GM19351 (cell line): Measurements from ENCODE around the gene SYT5.

Experiments
- ATAC-seq: cut with Tn5 transposase; IDR thresholded peaks from one replicate; pipeline ENCODE4 v1.9.1; 2021; ENCODE audit warnings: mild to moderate bottlenecking, moderate library complexity; ENCODE audit not compliant: unreplicated experiment

SYT5 gene

DNA sequence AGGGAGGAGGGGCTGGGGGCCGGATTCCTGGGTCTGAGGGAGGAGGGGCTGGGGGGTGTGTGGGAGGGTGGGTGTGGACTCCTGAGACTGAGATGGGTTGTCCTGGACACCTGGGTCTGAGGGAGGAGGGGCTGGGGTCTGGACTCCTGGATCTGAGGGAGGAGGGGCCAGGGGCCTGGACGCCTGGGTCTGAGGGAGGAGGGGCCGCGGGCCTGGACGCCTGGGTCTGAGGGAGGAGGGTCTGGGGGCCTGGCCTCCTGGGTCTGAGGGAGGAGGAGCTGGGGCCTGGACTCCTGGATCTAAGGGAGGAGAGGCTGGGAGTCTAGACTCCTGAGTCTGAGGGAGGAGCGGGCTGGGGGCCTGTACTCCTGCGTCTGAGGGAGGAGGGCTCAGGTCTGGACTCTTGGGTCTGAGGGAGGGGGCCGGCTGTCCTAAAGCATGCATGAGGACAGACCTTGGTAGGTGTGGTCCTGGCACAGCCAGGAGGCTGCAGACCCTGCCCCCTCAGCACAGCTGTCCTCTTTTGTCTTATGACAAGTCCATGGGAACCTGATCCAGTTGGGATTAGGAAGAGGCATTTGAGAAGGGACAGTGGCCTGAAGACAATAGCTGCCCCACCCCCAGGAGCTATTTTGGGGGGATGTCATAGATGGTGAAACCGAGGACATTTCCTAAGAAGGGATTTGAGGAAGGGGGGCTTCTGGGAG is 32.4 kb downstream of the SYT5 start:
- ATAC-seq: no peak

DNA sequence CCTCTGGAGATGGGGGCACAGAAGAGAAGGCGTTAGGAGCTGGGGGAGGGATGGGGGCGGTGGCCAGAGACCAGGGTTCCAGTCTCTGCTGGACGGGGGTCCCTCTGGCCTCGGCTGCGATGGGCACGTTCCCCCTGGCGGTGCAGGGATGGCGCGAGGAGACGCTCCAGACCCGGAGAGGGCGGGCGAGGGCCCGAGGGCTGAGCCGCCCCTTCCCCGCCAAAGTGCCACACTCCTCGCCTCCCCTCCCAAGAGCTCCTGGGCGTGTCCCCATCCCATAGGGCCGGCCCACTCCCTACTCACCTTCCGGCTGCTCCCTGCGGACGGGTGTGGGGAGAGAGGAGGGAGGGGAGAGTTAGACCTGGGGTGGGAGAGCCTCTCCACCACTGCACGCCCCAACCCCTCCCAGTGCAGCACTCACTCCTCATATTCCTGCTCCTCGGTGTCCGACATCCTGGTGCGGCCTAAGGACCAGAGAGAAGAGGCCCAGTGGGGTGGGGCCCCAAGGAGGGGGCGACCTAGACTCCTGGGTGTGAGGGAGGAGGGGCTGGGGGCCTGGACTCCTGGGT is 33.3 kb downstream of the SYT5 start:
- ATAC-seq: no peak

DNA sequence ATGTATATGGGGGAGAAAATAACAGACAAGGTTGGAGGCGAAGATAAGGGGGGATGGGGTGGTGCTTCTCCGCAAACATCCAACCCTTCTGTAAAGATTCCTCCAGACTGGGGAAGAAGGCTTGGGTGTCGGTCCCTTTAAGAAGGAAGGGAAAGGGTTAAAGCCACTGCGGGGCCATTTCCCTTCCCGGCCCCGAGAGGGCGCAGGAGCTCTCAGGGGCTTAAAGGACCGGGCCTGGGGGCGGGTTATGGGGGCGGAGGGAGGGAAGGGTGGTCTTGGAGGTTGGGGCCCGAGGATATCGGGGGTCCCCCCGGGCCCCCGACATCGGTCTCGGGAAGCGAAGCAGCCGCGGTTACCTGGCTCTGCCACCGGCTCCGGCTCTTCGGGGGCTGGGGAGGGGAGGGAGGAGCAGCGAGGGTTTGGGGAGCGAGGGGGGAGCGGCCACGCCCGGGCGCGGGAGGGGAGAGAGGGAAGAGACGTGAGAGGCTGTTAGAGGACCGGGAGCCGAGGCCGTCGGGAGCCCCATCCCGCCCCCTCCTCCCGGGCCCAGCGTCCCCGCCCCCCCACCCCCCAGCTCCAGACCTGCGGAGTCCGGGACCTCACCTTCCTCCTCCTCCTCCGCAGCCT is 33.9 kb downstream of the SYT5 start:
- no peak for ATAC-seq

DNA sequence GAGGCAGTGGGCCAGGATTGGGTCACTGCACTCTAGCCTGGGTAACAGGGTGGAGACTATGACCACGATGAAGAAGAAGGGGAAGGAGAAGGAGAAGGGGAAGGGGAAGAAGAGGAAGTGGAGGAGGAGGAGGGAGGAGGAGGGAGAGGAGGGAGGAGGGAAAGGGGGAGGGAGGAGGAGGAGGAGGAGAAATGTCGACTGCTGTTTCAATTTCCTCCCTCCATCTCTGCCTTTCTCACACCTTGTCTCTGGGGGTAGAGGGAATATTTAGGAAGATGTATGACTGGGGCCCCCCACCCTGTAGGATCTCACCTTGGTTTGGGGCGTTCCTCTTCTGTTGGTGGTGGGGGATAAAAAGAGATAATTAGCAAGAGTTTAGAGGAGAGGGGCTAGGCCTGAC is 34.9 kb downstream of the SYT5 start:
- no peak for ATAC-seq

DNA sequence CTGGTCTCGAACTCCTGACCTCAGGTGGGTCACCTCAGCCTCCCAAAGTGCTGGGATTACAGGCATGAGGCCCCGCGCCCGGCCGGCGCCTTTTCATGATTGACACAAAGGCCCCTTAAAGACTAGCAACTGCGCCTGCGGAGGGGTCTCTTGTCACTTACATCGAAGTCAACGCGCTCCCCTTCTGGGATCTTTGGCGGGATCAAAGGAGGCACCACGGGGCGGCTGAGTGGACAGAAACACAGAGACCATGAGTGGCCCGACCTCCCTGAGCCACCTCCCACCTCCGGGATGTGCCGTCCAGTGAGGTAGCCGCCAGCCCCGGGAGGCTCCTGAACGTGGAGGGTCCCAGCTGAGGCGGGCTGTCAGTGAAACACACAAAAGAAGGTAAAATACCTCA is 38.4 kb downstream of the SYT5 start:
- ATAC-seq: no peak

DNA sequence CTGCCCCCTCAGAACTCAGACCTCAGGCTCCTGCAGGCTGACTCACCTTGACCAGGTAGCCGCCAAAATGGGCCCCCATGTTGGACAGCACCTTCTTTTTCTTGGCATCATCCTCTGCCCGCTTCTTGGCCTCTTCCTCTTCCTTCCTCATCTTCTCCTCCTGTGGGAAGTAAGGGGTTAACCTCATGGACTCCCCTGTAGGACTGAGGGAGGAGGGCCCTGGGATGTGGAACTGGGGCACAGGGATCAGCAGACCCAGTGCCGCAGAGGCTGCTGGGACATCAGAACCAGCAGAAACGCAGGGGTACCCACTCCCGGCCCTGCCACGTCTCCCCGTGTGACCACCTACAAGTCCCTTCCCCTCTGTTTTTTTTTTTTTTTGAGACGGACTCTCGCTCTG is 42.2 kb downstream of the SYT5 start:
- no peak for ATAC-seq

DNA sequence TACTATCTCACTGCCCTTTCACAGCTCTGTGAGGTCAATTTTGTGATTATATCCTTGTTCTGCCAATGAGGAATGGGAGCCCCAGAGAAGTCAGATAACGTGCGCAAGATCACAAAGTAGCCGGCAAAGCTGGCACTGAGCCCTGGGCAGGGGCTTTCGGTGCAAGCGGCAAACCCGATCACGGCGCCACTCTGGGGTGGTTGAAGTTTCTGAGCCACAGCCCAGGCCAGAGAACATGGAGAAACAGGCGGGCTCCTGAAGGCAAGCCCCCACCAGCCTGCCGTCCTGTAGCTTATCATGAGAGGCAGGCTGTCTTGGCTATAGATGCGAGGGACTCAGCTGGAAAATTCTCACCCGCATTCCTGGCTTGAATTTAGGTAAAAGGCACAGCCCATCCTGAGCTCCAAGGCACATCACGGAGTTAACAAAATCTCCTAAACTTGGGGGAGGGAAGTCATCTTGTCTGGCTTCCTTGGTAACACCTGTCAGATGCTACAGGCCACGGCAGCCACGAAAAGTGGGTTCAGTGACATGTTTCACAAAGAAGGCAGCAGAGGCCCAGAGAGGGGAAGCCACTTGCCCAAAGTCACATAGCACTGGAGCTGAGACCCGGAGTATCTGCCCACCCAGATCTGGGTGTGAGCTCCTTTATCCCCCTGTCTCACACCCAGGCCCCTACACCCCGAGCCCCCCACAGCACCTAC is 43.5 kb downstream of the SYT5 start:
- ATAC-seq: no peak

DNA sequence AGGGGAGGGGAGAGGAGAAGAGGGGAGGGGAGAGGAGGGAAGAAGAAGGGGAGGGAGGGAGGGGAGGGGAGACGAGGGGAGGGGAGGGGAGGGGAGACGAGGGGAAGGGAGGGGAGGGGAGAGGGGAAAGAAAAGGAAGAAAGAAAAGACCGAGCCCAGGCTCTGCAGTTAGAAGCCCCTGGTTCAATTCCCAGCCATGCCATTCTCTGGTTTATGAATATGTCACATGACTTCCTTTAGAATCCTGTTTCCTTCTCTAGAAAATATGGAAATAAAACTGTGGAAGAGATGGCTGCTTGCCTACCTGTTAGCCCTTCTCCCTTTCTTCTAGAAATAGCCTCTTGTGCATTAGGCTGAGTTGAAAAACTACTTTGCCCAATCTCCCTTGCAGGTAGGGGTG is 45.4 kb downstream of the SYT5 start:
- no peak for ATAC-seq

DNA sequence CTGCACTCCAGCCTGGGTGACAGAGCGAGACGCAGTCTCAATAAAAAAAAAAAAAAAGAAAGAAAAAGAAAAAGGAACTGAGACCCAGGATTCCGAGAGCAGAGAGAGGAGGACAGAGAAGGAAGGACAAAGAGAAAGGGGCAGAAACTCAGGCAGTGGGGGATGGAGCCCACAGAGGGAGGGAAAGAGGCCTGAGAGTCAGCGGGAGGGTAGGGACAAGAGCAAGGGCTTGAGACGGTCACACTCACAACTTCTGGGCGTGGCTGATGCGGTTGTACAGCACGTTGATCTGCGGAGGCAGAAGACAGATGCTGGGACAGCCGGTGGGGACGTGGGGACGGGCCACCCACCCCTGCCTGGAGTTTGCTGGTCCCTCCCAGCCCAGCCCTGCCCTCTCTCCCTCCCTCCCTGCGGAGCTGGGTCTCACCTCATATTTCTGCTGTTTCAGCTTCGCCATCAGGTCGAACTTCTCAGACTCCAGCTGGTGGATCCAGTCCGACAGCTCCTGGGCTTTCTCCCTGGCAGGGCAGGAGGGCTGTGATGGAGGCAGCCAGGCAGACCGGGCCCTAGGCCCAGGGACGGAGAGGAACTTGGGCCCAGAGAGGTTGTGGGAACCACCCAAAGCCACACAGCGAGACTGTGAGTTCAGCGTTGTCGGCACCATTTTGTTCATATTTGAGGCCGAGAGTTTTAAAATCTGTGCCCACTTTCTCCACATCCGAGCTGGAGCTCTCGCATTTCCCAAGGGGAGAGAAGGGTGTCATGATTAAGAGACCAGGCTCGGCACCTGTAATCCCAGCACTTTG is 46.2 kb downstream of the SYT5 start:
- no peak for ATAC-seq

DNA sequence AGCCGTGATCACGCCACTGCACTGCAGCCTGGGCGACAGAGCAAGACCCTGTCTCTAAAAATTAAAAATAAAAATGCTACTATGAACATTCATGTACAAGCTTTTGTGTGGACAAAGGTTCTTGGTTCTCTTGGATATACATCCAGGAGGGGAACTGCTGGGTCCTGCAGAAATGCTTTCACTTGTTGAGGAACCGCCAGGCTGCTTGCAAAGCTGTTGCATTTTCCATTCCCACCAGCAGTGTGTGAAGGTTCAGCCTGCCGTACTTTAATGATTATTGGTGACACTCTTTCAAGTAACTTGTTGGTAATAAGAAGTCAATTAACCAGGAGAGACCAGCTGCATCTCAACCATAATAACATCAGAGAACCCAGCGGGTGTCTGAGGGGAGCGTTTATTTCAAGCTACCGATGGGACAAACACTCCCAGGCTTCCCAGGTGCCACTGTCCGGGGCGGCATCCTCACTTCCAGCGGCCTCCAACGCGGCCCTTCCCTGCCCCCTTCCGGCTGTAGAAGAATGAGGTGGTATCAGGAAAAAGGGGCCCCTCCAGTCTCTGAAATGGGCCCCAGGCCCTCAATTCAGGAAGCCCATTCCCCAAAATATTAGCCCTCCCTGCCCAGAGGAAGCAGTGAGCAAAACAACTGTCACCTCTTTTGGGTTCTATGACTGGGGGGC is 47.5 kb downstream of the SYT5 start:
- ATAC-seq: no peak

DNA sequence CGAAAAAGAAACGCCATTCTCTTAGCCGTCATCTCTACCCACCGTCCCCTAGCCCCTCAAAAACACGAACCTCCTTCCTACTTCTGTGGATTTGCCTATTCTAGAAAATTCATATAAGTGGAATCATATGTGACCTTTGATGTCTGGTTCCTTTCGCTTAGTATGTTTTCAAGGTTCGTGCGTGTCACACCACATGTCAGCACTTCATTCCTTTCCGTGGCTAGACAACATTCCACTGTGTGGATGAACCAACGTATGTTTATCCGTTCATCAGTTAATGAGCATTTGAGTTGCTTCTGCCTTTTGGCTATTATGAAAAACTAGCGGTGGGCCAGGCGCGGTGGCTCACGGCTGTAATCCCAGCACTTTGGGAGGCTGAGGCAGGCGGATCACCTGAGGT is 48.7 kb downstream of the SYT5 start:
- ATAC-seq: no peak
